Measurements from ENCODE around the gene SLAMF9.
"Not testable (repeated sequence)": the region's sequence is repeated elsewhere in the genome, so short reads cannot be mapped to it uniquely, and the experiment has no call there.

The SLAMF9 gene

DNA sequence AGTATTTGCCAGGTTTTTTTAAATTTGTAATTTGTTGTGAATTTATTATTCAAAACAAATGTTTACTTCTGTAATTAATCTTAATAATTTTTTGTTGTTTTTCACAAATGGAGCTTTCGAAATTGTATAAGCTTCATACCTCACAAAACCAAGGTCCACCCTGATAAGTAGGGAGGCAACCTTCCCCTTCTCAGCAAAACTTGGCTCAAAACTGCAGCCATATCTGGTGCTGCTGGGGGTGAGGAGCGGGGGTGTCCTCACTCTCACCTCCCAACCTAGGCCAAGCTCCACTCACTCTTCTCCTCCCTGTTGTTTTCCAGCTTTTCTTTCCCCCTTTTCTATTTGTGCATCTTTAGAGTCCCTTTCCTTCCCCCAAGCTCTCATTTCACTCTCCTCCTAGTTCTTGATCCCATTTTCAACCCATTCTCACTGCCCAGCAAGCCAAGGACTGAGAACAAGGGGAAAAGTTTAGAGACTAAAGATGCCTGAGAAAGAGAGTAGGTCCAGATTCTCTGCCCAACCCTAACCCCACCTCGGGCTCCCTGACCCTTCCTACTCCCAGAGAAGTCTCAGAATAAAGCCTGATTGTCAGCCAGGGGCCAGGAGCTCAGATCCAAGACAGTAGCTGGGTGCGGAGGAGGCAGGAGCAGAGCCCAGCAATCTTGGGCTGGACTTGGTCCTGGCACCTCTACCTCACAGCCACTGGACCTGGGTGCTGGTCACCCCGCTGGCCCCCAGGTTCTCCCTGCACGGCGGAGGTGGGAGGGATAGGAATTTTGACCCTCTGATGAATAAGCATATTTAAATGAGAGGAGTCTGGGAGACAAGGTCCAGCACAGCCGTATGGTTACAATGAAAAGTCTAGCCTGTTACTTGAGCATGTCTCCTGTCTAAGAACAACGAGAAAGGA is 45.8 kb downstream of the SLAMF9 start:
- in situ Hi-C loops (cut with HindIII; ENCODE audit: low sequenced_read_pairs): no loop called here

DNA sequence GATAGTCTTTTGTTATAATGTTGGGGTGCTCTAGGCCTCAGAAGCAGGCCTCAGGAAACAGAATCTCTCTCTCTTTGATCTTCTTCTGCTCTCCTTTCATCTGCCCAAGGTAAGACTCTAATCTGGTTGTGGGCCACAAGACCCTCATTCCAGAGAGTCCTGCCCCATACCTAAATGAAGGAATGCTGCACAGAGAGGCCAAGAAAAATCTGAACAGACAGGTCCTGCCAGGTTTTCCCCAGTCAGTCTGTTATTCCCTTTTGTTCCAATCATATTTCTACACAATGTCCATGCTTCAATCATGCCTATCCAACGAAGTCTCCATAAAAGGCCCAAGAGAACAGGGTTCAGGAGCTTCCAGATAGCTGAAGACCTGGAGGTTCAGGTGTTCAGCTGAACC is 47.1 kb downstream of the SLAMF9 start:
- in situ Hi-C loops (cut with HindIII; ENCODE audit: low sequenced_read_pairs): no loop called here

DNA sequence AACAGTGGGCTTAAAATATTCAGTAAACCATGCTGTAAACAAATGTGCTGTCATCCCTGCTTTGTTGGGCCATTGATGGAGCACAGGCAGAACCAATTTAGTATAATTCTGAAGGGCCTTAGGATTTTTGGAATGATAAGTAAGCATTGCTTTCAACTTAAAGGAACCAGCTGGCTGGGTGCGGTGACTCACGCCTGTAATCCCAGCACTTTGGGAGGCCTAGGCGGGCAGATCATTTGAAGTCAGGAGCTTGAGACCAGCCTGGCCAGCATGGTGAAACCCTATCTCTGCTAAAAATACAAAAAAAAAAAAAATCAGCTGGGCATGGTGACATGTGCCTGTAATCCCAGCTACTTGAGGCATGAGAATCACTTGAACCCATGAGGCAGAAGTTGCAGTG is 50.0 kb downstream of the SLAMF9 start:
- in situ Hi-C loops (cut with HindIII; ENCODE audit: low sequenced_read_pairs): not testable (repeated sequence)

DNA sequence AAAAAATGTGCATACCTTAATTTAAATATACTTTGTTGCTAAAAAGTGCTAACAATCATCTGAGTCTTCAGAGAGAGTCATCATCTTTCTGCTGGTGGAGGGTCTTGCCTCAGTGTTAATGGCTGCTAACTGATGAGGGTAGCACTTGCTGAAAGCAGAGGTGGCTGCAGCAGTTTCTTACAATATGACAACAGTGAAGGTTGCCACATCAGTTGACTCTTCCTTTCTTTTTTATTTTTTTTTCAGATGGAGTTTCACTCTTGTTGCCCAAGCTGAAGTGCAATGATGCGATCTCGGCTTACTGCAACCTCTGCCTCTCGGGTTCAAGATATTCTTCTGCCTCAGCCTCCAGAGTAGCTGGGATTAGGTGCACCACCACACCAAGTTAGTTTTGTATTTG is 51.5 kb downstream of the SLAMF9 start:
- in situ Hi-C loops (cut with HindIII; ENCODE audit: low sequenced_read_pairs): no loop called here

Measured in endothelial cell of hepatic sinusoid (primary cell).